ENCODE results near the gene KRT79. TPM values are rescaled to one million over a fixed set of nuclear protein-coding genes. Genes with fewer than 3 reads are reported as not detected.

KRT79 gene
- total and polyA plus RNA-seq, 12 donors, result 0.30 TPM; not detected in 11

DNA sequence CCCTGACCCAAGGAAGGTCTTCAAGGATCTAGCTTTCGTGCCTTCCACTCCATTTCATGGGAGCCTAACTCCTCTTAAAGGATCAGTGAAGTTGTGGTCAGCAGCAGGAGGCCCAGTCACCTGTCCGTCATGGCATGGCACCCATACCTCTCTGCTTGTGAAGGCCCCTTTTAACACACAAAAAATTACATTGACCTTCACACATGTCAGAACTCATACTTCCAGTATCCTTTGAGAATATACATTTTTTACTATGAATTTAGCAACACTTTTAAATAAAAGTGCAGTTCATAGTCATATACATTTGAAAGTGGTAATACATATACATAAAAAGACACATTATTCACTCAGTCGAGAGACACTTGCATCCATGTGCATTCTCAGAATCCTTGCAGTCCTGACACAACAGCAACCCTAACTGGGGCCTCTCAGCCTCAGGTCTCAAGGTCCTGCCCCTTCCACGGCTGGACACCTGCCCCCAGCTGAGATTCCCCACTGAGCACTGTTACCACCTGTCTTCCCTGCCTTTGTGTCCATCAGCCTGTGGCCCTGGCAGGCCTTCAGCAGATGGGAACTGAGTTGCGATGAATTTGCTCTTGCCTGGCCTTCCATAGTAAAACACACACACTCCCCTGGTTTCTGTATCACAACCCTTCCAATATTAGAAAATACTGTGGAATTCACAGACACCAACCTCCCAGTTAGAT, 34.5 kb downstream of the KRT79 start:
- Histone ChIP-seq H3K27ac (no peak overlapping the region), H3K9me3 (no peaks in the 10 kb centered on the region), H3K36me3 (no peaks in the 10 kb centered on the region), H3K4me3 (no peak overlapping the region), H3K4me1 (no peaks in the 10 kb centered on the region), H3K27me3 (peaks cover 0 to 6% (median 0%) of the 10 kb centered on the region in 7 donors)
- DNase-seq (no peak), ATAC-seq (no peak)
- intact Hi-C loops (cut with DNase I), result no loop called here
- TF ChIP-seq, protein P1, sequence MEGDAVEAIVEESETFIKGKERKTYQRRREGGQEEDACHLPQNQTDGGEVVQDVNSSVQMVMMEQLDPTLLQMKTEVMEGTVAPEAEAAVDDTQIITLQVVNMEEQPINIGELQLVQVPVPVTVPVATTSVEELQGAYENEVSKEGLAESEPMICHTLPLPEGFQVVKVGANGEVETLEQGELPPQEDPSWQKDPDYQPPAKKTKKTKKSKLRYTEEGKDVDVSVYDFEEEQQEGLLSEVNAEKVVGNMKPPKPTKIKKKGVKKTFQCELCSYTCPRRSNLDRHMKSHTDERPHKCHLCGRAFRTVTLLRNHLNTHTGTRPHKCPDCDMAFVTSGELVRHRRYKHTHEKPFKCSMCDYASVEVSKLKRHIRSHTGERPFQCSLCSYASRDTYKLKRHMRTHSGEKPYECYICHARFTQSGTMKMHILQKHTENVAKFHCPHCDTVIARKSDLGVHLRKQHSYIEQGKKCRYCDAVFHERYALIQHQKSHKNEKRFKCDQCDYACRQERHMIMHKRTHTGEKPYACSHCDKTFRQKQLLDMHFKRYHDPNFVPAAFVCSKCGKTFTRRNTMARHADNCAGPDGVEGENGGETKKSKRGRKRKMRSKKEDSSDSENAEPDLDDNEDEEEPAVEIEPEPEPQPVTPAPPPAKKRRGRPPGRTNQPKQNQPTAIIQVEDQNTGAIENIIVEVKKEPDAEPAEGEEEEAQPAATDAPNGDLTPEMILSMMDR (IDR thresholded peaks at IDR 0.05), result no peak
- 76 to 81% methylated on average over 5 of the region's 5 CpGs for WGBS, 2 donors

- Histone ChIP-seq H3K4me1 (no peaks in the 10 kb centered on the region), H3K27ac (no peak overlapping the region), H3K4me3 (no peak overlapping the region), H3K36me3 (no peaks in the 10 kb centered on the region), H3K9me3 (no peaks in the 10 kb centered on the region), H3K27me3 (peaks cover 0 to 14% (median under 1%) of the 10 kb centered on the region in 7 donors)
- 47 to 60% methylated on average over 7 of the region's 7 CpGs for WGBS, 2 donors
- intact Hi-C loops (cut with DNase I), result no loop called here
- DNase-seq, result no peak
- ATAC-seq, result no peak
- TF ChIP-seq, protein P1 (IDR thresholded peaks at IDR 0.05), result no peak
Observed at GRCh38 chr12:52798671-52799504, 35.2 kb downstream of the KRT79 start.

DNA sequence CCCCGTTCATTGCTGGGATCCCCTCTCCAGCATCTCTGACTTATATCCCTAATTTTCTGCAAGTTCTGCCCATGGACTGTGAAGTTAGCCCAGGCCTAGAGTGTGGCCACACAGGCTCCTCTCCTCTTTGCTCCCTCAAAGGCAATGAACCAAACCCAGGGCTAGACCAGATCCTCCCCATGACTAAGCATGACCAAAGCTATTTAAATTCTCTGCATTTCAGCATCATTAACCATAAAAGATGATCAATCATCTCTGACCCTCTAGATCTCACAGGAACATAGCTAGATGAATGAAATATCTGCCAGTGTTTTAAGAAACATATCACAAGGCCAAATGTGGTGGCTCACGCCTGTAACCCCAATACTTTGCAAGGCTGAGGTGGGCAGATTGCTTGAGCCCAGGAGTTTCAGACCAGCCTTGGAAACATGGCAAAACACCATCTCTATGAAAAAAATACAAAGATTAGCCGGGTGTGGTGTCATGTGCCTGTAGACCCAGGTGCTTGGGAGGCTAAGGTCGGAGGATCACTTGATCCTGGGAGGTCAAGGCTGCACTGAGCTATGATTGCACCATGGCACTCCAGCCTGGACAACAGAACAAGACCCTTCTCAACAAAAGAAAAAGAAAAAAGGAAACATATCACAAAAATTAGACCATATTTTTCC, 36.0 kb downstream of the KRT79 start:
- peaks cover 0 to 21% (median 8%) of the 10 kb centered on the region in 7 donors for H3K27me3 ChIP-seq
- H3K4me3 ChIP-seq, result no peak overlapping the region
- WGBS, 2 donors, result 86 to 87% methylated on average over 4 of the region's 4 CpGs
- TF ChIP-seq, protein P1 (IDR thresholded peaks at IDR 0.05), result no peak
- no peaks in the 10 kb centered on the region for H3K36me3 ChIP-seq
- H3K27ac ChIP-seq, result no peak overlapping the region
- intact Hi-C loops (cut with DNase I), result no loop called here
- ATAC-seq (no peak), DNase-seq (no peak)
- no peaks in the 10 kb centered on the region for H3K9me3 ChIP-seq
- no peaks in the 10 kb centered on the region for H3K4me1 ChIP-seq

GRCh38 chr12:52797529-52797894, 36.6 kb downstream of the KRT79 start:
- no peaks in the 10 kb centered on the region for H3K4me1 ChIP-seq
- TF ChIP-seq, protein P1 (IDR thresholded peaks at IDR 0.05), result no peak
- intact Hi-C loops (cut with DNase I), result no loop called here
- H3K9me3 ChIP-seq, result no peaks in the 10 kb centered on the region
- H3K36me3 ChIP-seq, result no peaks in the 10 kb centered on the region
- no peak overlapping the region for H3K27ac ChIP-seq
- ATAC-seq, result no peak
- DNase-seq, result no peak
- peaks cover 0 to 27% (median 8%) of the 10 kb centered on the region in 7 donors for H3K27me3 ChIP-seq
- H3K4me3 ChIP-seq, result no peak overlapping the region
